Measurements from ENCODE around the gene PRKACA.

DNA sequence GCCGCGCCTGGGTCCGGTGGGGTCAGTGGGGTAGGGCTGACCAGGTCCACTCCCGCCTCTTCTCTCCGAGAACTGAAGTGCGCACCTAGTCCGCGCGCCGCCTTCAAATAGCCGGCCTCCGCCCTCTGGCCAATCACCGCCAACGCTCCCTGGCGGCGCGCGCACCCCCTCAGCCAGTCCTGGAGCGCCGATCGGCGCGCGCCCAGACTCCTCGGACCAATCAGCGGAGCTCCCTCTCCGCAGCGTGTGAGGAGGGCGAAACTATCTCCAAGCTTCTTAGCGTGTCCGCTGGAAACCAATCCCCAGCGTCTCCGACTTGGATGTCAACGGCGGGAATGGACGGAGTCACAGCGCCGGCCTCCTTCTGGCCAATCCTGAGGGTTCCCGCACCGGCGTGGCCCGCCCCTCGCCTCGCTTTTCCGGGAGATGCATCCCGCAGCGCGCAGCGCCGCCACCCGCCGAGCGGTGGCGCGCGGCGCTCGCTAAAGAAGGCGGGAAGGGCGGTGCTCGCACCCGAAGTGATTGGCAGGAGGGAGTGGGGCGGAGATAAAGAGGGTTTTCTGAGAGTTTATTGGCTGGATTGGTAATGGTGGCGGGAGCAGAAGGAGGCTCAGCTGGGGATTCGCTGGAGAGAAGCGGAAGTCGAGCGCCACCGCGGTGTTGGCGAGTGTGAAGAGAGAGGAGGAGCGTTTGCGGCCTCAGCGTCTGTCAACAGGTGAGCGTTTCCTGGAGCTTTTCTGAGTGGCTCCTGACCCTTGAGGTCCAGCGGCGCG is 19.1 kb upstream of the PRKACA start, which contains the start of gene ASF1B:
- TF ChIP-seq, protein P1, sequence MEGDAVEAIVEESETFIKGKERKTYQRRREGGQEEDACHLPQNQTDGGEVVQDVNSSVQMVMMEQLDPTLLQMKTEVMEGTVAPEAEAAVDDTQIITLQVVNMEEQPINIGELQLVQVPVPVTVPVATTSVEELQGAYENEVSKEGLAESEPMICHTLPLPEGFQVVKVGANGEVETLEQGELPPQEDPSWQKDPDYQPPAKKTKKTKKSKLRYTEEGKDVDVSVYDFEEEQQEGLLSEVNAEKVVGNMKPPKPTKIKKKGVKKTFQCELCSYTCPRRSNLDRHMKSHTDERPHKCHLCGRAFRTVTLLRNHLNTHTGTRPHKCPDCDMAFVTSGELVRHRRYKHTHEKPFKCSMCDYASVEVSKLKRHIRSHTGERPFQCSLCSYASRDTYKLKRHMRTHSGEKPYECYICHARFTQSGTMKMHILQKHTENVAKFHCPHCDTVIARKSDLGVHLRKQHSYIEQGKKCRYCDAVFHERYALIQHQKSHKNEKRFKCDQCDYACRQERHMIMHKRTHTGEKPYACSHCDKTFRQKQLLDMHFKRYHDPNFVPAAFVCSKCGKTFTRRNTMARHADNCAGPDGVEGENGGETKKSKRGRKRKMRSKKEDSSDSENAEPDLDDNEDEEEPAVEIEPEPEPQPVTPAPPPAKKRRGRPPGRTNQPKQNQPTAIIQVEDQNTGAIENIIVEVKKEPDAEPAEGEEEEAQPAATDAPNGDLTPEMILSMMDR (IDR thresholded peaks at IDR 0.05; ENCODE audit: low read depth, low read length): peak; percentile 90
- no peak for TF ChIP-seq EZH2phosphoT487 (IDR thresholded peaks at IDR 0.05; ENCODE audit: low read depth)
